NCI-H146 (cell line): ENCODE measurements around the gene RPUSD2.
"Not testable (repeated sequence)": the region's sequence is repeated elsewhere in the genome, so short reads cannot be mapped to it uniquely, and the experiment has no call there.

Experiments
- DNase-seq: peaks from one replicate; lab custom pipeline; 2025; lab: John Stamatoyannopoulos, UW

The RPUSD2 gene

DNA sequence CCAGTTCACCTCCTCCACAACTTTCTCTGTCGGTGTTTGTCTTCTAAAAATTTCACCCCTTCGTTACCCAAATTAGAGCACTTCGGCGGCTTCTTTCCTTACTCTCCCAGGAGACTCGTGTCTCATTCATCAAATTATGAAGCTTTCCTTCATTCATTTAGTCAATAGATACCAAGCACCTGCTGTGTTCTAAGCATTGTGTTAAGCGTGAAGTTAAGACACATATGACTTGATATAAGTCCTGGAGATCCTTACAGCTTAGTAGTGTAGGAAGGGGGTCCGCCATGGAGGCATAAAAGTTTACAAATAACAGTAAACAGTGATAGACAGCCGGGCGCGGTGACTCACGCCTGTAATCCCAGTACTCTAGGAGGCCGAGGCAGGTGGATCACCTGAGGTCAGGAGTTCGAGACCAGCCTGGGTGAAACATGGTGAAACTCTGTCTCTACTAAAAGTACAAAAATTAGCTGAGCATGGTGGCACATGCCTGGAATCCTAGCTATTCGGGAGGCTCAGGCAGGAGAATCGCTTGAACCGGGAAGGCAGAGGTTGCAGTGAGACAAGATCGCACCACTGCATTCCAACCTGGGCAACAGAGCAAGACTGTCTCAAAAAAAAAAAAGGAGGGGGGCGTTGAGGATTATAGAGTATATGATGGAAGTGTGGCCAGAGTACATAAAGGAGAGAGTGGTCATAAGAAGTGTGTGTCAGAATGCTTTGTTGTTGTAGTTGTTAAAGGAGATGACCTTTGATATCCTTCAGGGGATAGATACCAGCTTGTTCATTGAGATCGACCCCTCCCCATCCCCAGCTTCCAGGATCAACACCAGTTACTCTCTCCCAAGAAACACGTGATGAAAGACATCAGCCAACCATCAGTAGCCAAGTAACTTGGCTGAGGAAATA, 3.5 kb upstream of the RPUSD2 start:
- DNase-seq, result peak; percentile 31

DNA sequence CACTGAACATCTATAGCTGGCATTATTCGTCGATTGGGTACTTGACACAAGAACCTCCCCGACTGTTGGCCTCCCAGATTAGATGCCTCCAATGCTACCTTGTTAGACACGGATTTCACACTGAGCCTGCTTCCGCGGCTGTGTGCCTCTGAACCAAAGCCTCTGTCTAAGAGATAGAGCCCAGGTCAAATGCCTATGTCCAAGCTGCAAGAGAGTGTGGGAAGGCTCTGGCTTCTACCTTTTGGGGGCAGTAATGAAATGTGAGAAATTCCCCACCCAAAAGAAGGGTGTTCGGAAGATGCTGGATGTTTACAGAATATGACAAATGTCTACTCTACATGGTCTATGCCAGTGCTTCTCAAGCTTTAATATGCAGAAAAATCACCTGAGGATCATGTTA, 2.0 kb upstream of the RPUSD2 start:
- peak; percentile 11 for DNase-seq

DNA sequence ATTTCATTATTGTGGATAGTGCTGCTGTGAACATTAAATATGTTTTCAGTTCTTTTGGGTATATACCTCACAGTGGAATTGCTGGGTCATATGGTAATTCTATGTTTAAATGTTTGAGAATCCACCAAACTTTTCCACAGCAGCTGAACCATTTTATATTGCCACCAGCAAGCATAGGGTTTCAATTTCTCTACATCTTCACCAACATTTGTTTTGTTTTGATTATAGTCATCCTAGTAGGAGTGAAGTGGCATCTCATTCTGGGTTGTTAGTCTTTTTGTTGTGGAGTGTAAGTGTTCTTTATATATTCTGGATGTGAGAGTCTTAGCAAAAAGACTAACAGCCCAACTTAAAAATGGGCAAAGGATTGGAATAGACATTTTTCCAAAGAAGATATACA, 6.0 kb downstream of the RPUSD2 start:
- DNase-seq, result no peak

DNA sequence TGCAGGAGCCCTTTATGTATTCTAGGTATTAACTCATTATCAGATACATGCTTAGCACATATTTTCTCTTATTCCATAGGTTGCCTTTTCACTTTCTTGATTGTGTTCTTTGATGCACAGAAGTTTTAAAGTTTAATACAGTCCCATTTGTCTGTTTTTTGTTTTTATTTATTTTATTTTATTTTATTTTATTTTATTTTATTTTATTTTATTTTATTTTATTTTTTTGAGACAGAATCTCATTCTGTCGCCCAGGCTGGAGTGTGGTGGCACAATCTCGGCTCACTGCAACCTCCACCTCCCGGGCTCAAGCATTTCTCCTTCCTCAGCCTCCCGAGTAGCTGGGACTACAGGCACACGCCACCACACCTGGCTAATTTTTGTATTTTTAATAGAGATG, 7.8 kb downstream of the RPUSD2 start:
- not testable (repeated sequence) for DNase-seq

DNA sequence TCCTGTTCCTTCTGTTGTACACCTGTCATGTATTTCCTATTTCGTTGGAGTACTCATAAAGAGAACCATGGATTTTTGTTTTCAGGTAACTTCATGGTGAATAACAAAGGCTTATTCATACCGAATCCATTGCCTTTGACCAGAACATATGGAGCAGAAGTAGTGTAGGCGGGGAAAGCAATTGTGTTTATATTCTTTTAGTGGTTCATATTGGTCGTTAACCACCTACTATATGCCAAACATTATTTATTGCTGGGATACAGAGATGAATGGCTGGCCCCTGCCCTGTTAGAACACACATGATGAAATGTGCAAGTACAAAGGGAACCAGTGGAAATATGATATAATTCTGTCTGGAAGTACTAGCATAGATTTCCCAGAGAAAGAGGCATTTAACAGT, 9.8 kb downstream of the RPUSD2 start:
- DNase-seq, result no peak

DNA sequence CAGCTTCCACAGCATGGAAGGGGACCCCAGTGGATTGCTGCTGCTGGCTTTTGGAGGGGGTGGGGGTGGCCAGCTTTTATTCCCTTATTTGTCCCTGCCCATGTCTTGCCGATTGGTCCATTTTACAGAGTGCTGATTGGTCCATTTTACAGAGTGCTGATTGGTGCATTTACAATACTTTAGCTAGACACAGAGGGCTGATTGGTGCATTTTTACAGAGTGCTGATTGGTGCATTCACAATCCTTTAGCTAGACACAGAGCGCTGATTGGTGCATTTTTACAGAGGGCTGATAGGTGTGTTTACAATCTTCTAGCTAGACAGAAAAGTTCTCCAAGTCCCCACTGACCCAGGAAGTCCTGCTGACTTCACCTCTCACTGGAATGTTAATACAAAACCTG, 12.7 kb downstream of the RPUSD2 start:
- not testable (repeated sequence) for DNase-seq

DNA sequence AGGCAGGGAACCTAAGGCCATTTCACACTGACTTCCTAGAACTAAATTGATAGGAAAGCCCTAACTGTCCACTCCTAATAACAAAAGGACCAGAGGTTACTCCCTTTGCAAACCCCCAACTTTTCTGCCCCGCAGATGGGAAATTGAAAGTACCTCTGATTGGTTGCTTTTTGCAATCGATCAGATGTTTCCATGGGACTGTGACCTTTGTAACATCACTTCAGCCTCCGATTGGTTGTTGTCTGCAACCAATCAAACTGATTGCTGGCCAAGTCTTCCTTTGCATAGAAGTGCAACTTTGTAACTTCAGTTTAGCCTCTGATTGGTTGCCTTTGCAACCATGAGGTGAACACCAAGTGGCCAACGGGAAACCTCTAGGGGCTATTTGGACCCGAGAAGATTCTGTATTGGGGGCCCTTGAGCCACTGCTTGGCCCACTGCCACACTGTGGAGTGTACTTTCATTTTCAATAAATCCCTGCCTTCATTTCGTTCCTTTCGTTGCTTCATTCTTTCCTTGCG, 13.7 kb downstream of the RPUSD2 start:
- no peak for DNase-seq

DNA sequence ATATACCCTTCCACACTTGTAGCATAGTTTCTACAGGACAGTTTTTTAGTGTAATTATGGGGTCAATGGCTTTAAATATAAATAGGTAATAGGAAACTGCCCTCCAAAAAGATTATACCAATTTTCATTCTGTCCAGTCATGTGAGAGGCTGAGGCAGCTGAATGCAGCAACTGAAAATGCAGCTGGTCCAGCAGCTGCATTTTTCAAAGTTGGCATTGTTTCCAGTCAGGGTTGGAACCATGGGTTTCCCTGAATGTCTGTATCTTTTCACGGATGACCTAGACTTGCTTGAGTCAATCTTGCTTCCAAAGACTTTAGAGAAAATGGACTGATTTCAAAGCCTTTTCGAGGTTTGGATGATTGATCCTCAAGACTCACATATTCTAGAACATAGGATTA, 15.1 kb downstream of the RPUSD2 start:
- DNase-seq, result no peak

DNA sequence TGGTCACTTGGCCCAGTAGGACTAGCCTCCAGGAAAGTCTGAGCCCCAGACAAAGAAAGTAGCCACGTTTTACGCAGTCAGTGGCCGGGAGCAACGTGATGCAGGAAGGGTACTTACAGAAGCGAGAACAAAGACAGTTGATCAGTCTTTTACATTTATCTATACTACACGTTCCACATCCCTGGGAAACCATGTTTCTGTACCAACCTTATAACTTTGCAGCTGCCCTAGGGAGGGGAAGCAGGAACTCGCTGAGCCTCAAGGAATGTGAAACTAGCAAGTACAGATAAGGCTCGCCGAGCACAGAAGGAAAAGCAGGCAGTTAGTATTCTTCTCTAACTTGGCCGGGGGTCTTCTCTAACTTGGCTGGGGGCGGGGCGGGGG, 21.6 kb downstream of the RPUSD2 start:
- no peak for DNase-seq

DNA sequence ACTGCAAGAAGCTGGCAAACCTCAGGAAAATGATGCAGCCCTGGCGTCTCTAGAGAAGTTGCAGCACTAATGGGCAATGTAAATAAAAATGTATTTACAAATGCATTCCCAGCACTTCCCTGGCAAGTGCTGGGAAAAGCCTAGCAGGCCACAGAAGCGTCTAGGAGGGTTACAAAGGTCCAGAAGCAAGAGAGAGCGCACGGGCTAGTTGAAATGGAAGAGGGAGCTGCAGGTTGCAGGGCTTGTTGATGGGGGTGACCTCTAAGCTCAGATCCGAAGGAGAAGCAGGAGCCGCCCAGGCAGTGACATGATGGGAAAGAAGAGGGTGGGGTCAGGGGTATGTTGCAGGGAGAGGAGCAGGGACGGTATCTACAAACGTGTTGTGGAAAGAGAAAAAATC, 22.3 kb downstream of the RPUSD2 start:
- no peak for DNase-seq

DNA sequence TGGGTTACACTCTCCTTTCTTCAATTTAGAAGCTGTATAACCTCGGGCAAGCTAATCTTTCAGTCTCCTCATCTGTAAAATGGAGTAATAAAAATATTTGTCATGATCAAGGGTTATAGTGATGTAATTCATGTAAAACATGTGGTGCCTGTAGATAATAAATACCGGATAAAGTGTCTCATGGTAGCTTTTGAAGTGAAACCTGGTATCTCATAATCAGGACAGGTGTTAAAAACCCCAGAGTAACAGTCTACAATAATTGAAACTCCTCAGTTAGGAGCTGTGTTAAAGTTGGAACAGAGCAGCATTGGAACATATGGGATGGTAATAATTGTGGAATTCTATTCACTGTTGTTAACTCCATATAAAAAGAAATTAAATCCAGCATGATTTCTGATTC, 24.1 kb downstream of the RPUSD2 start:
- no peak for DNase-seq

DNA sequence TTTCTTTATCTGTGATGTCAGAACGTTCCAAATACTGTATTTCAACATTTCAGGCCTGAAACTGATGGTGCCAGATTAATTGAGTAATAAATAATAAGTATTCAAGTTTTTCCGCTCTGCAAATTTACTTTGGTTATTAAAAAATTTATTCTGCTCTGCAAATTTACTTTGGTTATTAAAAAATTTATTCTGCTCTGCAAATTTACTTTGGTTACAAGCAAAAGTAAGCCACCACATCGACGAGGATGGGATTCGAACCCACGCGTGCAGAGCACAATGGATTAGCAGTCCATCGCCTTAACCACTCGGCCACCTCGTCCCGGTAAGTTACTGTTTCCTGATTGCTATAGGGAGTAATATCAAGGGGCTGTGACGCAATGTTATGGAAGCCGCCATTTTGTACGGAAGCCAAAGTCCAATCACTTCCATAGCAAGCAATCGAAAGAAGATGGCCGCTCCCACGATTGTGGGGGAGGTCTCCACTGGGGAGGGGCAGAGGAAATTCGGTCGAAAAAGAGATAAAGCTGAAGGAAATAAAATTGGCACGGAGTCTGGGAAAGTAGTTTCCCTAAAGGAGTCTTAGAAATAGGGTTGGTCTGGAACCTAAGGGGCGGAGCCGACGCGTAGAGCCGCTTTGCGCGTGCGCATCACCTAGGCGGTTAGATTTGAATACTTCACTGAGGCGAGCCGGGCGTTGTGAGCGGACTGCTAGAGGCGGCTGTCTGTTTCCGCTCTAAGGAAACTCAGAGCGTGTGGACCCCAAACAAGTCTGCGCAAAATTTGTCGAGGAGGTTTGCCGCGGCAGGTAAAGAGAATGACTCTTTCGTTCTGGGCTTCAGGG, 24.7 kb downstream of the RPUSD2 start, which contains the start of gene KNL1:
Gene KNL1 (plus strand): TSS at position 662 of the 841 bp plus-strand sequence. CDS start 8,683 bp downstream, outside the sequence.
- peak; percentile 87 for DNase-seq

DNA sequence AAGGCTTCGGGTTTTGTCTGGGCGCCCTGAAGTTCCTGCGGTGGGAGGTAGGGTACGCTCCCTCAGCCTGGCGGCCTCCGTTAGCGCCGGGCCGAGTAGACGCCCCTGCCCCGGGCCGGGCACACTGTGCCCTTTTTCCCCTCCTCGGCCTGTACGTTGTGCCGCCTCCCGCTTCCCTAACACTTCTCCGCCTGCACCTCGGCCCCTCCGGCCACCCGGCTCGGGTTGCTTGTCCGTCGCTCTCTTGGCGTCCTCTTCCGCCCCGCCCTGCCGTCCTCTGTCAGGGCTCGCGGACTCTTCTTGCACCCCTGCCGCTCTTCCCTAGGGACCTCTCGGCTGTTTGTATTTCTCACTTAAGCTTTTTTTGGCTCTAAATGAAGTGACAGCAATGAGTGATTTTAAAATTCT, 25.3 kb downstream of the RPUSD2 start:
- peak; percentile 62 for DNase-seq

DNA sequence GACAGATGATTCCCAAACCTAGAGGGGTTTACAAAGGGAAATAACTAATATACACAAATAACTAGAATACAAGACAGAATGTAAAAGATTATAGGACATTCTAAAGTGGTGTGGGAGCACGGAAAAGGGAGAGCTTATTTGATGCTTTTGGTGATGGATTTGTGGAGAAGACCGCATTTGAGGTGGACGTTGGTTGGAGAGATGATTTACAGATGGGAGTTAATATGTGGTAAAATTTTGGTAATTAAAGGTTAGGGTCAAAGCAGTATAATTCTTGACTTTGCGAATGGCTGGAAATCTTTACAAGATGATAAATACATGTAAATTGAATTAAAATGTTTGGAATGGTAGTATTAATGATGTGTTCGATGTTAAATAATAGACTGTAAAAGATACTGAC, 26.1 kb downstream of the RPUSD2 start:
- no peak for DNase-seq

DNA sequence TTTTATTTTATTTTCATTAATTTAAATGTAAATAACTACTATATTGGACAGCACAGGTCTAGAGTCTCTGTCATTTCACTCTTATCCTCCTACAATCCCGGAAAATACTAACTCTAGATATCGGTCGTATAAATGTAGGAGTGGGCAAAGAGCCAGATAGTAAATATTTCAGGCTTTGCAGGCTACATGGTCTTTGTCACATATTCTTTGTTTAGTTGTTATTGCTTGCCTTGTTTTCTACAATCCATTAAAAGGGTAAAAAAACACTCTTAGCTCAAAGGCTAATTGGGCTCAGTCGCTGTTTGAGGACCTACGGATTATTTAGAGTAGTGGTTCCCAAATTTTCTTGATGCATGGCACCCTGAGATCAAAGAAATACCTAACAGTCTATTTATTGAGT, 26.7 kb downstream of the RPUSD2 start:
- peak; percentile 3 for DNase-seq

DNA sequence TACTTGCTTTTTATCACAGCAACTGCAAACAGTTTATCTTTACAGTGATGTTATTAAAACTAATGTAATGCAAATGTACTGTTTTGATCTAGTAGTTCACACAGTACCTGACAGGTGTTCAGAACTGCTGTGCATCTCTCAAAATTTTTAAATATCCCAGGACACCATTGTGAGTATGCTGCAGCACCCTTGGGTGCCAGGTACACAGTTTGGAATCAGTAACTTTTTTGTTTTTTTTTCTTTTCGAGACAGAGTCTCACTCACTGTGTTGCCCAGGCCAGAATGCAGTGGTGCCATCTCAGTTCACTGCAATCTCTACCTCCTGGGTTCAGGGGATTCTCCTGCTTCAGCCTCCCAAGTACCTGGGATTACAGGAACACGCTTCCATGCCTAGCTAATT, 27.9 kb downstream of the RPUSD2 start:
- DNase-seq, result no peak

DNA sequence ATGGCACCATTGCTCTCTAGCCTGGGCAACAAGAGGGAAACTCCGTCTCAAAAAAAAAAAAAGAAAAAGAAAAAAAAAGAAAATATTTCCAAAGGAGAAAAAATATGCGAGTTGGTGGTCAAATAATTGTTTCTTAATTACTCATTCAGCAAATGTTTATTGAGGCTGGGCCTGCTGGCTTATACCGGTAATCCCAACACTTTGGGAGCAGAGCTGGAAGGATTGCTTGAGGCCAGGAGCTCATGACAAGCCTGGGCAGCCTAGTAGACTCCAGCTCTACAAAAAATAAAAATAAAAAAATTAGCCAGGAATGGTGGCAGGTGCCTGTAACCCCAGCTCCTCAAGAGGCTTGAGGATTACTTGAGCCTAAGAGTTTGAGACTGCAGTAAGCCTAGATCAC, 29.0 kb downstream of the RPUSD2 start:
- no peak for DNase-seq

DNA sequence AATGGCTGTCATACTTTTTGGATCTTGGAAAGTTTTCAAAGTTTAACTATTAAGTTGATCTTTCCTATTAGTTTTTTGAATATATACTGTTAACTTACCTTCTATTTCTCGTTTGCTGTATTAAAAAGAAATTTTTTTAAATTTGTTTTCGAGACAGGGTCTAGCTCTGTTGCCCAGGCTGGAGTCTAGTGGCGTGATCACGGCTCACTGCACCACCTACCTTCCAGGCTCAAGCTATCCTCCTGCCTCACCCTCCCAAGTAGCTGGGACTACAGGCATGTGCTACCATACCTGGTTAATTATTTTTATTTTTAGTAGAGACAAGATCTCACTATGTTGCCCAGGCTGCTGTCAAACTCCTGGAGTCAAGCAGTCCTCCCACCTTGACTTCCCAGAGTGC, 29.6 kb downstream of the RPUSD2 start:
- DNase-seq, result no peak

DNA sequence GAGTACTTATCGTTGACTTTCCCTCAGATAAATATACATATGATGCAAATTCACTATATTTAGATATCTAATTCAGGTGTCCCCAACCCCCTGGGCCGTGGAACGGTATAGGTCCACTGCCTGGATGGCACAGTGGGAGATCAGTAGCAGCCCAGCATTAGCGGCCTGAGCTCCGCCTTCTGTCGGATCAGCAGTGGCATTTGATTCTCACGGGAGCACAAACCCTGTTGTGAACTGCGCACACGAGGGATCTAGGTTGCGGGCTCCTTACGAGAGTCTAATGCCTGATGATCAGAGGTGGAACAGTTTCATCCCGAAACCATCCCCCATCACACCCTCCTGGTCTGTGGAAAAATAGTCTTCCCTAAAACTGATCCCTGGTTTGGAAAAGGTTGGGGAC, 31.9 kb downstream of the RPUSD2 start:
- no peak for DNase-seq

DNA sequence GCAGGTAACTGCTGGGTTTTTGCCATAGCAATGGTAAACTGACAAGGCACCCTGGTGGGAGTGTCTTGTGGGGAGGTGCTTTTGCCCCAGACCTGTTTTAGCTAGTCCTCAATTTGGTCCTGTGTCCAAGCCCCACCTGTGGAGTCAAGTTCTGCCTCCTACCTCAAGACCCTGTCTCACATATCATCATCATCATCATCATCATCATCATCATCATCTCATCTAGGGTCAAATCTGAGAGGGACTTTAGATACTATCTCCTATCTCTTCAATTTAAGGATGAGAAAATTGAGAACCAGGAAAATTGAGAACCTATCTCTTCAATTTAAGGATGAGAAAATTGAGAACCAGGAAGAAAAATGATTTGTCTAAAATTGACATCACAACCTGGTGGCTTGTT, 34.8 kb downstream of the RPUSD2 start:
- no peak for DNase-seq

DNA sequence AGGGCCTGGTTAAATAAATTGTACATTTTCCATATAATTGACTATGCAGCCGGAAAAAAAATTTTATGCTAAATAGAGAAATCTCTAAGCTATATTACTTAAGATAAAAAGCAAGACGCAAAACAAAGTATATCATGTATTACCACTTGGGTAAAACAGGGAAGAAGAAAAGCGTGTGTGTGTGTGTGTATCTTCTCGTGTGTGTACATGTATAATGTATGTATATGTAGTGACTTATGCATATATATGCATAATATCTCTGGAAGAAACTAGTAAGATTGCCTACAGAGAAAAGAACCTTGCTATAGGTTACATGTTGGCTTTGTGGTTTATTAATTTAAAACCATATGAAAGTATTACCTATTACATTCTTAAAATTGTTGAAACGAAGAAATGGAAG, 44.0 kb downstream of the RPUSD2 start:
- no peak for DNase-seq

DNA sequence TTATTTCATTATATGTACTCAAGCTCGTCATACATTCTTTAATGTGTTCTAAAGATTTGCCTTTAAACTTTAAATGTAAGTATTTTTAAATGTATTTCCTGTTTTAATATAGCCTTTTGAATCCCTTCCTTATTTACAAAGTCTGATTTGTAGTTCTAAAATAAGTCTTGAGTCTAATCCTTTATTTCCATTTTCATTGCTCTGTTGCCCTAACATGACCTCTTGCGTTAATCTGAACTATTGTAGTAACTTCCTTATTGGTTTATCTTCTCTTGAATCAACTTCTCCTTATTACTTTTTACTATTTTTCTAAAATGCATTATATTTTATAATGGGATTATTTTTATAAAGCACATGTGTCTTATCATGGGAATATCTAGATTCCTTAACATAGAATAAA, 48.9 kb downstream of the RPUSD2 start:
- DNase-seq, result no peak

DNA sequence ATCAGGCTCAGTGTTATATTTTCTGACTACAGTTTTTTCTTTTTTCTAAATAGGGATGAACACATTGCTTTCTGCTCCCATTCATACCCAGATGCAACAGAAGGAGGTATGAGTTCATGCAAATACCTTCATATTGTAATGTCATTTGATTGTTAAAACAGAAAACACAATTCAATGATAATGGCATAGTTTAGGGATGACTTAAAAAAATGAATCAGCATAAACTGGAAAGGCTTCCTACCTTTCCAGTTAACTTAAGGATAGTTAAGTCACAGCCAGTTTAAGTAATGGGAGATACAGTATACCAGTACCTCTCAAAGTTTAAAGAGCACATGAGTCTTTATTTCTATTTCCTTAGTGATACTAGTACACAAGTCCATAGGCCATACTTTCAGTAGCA, 49.8 kb downstream of the RPUSD2 start:
- DNase-seq, result no peak
